Stimulated activated CD8-positive, alpha-beta memory T cell treated with anti-CD3 and anti-CD28 coated beads, Interleukin-4, amount 100 ng/mL, for 48 hours (primary cell): ENCODE results near the gene PLIN5.
A peak's percentile ranks its signal among the peaks of the same experiment; 100 is the strongest.

Source experiments
- DNase-seq: peaks from one replicate; pipeline ENCODE4 v3.0.0-alpha.2; 2020

The PLIN5 gene

GRCh38 chr19:4477034-4477801, 57.8 kb downstream of the PLIN5 start:
- no peak for DNase-seq

DNA sequence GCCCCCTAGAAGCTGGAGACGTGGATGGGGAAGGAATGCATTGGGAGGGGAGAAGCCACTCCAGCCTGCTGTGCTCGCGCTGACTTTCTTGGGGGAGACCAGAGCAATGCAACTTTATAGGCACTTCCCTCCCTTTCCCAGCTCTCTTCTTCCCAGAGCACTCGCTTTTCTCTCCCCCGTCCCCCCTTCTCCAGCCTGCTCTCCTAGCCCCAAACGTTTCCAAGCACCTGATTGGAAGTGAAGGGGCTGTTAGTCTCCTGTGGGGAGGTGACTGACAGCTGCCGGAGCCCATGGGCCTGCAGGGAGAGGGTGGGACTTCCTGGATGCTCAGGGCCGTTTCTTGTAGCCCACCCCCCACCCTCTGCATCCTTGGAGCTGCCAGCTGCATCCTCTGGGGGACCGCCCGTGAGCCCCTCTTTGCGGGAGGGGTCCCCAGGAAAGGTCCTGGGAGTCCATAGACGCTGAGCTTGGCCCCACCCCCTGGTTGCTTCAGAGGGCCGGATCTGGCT, 60.5 kb downstream of the PLIN5 start:
- peak; percentile 52 for DNase-seq

- DNase-seq = no peak
Measured at GRCh38 chr19:4473763-4474513, 61.1 kb downstream of the PLIN5 start.

GRCh38 chr19:4473011-4473762, 61.8 kb downstream of the PLIN5 start:
- no peak for DNase-seq
